ENCODE results near the gene F2R. TPM values are rescaled to one million over a fixed set of nuclear protein-coding genes. Genes with fewer than 3 reads are reported as not detected.

The F2R gene
- total RNA-seq, 6 experiments from 2014 or later: 47.0 to 73.5 (median 65.5) TPM

GRCh38 chr5:76715486-76715735, 515 bp upstream of the F2R start:
- Mint-ChIP-seq H3K27ac (0 out of 2 replicates have a peak overlapping the region, but pooled peaks have one; percentile 29), H3K4me1 (ENCODE audit: low read depth) (peaks cover 46% of the 10 kb centered on the region), H3K4me3 (peak overlapping the region; percentile 95), H3K36me3 (ENCODE audit: low read depth) (peaks cover 24% of the 10 kb centered on the region), H3K9me3 (no peaks in the 10 kb centered on the region), H3K27me3 (ENCODE audit: insufficient read depth) (peaks cover 6% of the 10 kb centered on the region)
- no peak for DNase-seq
- no peak for TF ChIP-seq CTCF (IDR thresholded peaks at IDR 0.05)

DNA sequence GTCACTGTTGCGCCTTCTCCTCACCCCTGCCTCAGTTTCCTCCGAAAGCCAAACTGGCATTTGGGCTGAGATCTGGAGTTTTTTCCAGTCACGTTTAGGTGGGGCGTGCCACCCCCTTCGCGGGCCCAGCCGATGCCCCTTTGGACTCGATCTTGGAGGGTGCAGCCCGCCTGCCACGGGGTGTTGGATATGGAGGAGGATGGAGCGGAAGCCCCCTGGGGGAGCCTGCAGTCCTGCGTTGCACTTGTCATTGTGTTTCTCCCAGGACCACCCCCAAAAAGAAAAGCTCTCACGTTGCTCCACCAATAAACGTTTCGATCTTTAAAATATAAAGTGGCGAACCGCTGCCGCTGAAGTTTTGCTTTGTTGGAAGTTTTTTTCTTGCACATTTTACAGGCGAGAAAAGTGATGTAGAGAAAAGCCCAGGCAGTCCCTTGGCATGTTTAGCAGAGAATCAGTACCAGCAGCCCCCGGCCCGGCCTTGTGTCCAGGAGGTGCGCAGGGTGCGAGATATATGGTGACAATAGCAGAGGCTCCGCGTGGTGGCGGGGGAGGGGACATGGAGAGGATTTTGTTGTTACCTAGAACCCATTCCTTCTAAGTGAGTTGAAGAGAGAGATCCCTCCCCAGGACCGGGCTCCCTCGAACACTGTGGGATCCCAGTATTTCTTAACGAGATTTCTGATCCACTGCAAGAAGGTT, 681 bp downstream of the F2R start:
- Mint-ChIP-seq H3K27me3 (ENCODE audit: insufficient read depth) (peaks cover 6% of the 10 kb centered on the region), H3K4me1 (ENCODE audit: low read depth) (peaks cover 34% of the 10 kb centered on the region), H3K9me3 (no peaks in the 10 kb centered on the region), H3K4me3 (peak overlapping the region; percentile 95), H3K36me3 (ENCODE audit: low read depth) (peaks cover 24% of the 10 kb centered on the region), H3K27ac (peak overlapping the region; percentile 54)
- TF ChIP-seq CTCF (IDR thresholded peaks at IDR 0.05): no peak
- no peak for DNase-seq

DNA sequence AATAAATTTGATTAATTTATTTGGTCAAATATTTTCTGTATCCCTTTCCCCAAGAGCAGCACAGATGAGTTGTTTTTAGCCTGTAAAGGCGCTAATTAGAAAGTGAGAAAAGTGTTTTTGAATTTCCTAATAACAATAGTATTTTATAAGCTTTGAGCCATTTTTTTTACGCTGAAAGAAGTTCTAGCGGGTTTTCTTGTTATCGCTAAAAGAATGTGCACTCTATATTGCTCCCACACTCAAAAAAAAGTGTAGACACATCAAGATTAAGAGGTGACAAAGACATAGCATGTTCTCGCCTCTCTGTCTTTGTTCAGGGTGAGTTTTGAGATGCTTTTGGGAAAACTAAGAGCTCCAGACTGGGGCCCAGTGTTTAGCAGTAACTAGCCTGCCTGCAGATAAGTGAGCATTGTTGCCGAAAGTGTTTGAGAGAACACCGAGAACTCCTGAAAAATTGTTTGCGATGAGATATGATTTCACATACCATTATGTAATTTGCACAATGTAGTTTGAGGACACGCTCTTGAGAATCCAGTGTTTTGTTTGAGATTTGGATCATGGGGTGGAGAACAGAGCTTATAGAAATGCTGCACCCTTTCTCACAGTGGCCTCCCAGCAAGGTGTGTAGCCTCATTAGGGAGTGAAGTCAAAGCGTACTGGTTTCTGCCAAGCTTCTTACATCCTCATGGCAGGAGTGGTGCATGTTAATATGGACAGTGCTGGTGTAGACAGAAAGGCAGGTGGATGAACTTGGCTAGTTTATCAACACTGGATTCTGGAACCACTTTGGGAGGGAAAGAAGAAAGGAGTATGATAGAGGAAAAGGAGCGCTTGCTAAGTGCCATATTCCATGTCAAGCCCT, 1.5 kb downstream of the F2R start:
- Mint-ChIP-seq H3K27ac (peak overlapping the region; percentile 54; the same call in 1 of the 2 replicates), H3K36me3 (ENCODE audit: low read depth) (peaks cover 24% of the 10 kb centered on the region), H3K9me3 (no peaks in the 10 kb centered on the region), H3K4me3 (peak overlapping the region; percentile 95), H3K4me1 (ENCODE audit: low read depth) (peaks cover 31% of the 10 kb centered on the region), H3K27me3 (ENCODE audit: insufficient read depth) (peaks cover 6% of the 10 kb centered on the region)
- DNase-seq: no peak
- no peak for TF ChIP-seq CTCF (IDR thresholded peaks at IDR 0.05)

GRCh38 chr5:76718381-76718832, 2.5 kb downstream of the F2R start:
- Mint-ChIP-seq H3K27me3 (ENCODE audit: insufficient read depth) (peaks cover 8% of the 10 kb centered on the region), H3K36me3 (ENCODE audit: low read depth) (peaks cover 28% of the 10 kb centered on the region), H3K4me1 (ENCODE audit: low read depth) (peaks cover 31% of the 10 kb centered on the region), H3K27ac (peak overlapping the region; percentile 57), H3K4me3 (peak overlapping the region; percentile 95), H3K9me3 (no peaks in the 10 kb centered on the region)
- peak; percentile 22 for DNase-seq
- TF ChIP-seq CTCF (IDR thresholded peaks at IDR 0.05): no peak

DNA sequence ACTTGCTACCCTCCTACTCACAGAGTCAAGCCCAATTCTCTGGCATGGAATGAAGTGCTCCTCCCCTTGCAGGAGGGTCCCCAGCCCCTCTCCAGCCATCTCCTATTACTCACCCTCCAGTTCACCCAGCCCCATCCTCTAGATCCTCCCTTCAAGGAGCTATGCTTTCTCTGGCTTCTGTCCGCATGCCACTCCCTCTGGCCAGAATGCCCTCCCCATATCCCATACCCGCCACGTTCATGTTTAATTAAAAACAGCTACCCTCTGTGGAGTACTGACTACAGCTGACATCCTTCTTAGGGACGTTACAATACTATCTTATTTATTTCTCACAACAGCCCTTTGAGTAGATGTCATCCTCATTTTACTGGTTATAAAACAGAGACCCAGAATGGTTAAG, 3.0 kb downstream of the F2R start:
- Mint-ChIP-seq H3K4me1 (ENCODE audit: low read depth) (peaks cover 36% of the 10 kb centered on the region), H3K4me3 (no peak overlapping the region), H3K9me3 (no peaks in the 10 kb centered on the region), H3K27me3 (ENCODE audit: insufficient read depth) (peaks cover 8% of the 10 kb centered on the region), H3K36me3 (ENCODE audit: low read depth) (peaks cover 32% of the 10 kb centered on the region), H3K27ac (peak overlapping the region; percentile 57; the same call in 1 of the 2 replicates)
- no peak for TF ChIP-seq CTCF (IDR thresholded peaks at IDR 0.05)
- DNase-seq: no peak
